DMS153 treated with DMSO at 0.1 percent for 48 hours (cell line): Measurements from ENCODE around the gene FMO1.
"Not testable (repeated sequence)": the region's sequence is repeated elsewhere in the genome, so short reads cannot be mapped to it uniquely, and the experiment has no call there.

Source experiments
- DNase-seq: peaks from one replicate; lab custom pipeline; 2025; ENCODE audit not compliant: unreplicated experiment; lab: John Stamatoyannopoulos, UW

FMO1 gene

DNA sequence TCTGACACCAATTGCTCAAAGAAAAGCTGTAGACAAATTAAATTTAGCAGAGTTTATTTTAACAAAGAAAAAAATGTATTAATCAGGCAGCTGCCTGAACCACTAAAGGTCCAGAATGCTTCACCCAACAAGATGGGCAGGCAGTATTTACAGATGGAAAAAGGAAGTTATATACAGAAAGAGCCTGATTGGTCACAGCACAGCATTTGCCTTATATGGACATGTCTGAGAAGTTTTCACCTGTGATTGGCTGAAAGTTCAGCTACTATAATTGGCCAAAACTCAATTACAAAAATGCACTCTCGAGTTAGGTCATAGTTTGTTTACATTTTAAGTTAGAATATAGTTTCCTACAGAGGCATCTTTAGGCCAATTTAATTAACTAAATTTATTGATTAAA lies 15.1 kb upstream of the FMO1 start:
- DNase-seq = no peak

DNA sequence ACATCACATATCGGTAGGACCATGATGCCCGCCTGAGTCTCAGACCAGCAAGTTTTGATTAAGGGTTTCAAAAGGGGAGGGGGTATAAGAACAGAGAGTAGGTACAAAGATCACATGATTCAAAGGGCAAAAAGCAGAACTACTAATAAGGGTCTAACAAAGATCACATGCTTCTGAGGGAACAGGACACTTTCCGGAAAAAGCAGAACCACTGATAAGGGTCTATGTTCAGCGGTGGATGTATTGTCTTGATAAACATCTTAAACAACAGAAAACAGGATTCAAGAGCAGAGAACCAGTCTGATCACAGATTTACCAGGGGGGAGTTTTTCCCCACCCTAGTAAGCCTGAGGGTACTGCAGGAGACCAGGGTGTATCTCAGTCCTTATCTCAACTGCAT lies 12.1 kb upstream of the FMO1 start:
- not testable (repeated sequence) for DNase-seq

DNA sequence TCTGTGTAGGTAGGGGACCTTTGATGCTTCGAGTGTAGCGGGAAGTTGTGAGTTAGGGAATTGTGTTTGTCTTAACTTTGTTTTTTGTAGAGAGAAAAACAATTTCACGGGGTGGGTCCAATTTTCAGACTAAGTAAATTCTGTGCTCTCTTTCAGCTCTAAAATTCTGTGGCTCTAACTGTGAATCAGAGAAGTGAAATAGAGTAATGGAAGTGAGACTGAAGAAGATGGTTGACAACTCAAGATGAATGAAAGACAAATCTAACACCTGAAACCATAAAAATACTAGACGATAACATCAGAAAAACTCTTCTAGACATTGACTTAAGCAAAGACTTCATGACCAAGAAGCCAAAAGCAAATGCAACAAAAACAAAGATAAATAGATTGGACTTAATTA lies 4.4 kb upstream of the FMO1 start:
- DNase-seq = no peak

DNA sequence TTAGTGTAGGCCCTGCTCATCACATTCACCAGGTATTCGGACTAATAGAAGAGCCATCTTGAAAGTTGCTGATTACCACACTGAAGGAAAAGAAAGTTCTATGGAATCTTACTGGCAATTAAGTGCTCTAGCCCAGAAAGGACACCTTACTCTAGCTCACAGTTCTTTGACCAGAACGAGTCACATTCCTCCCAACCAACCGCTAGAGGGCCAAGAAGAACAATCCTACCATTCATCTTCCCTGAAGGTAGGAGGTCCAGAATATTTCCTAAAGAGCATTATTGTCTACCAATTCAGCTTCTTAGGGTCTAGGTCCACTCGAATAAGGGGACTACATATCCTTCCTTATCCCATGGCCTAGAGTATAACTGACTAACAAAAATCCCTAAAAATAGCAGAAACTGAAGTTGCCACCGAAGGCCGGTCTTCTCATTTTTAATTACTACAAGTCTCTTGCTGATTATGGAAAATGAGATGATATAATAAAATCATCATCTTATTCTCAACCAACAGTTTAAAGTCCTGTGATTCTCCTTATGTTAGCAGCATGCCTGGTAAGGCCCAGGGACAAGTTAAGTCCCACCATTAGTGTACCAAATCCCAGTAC lies 2.7 kb upstream of the FMO1 start:
- peak; percentile 29 for DNase-seq

DNA sequence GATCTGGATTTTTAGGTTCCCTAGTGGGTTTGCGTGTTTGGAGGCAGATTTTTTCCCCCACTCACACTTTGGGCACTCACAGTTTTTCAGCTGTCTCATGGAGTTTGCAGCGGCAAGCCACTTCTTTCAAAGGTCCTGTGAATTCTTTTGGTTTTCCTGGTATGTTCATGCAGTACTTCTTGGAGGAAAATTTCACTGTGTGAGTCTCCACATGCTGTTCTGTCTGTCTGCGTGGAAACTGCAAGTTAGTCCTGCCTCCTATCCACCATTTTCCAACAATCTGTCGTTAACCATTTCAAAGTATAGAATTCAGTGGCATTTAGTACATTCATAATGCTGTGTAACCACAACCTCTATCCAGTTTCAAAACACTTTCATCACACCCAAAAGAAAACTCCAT lies 793 bp upstream of the FMO1 start:
- DNase-seq = no peak

DNA sequence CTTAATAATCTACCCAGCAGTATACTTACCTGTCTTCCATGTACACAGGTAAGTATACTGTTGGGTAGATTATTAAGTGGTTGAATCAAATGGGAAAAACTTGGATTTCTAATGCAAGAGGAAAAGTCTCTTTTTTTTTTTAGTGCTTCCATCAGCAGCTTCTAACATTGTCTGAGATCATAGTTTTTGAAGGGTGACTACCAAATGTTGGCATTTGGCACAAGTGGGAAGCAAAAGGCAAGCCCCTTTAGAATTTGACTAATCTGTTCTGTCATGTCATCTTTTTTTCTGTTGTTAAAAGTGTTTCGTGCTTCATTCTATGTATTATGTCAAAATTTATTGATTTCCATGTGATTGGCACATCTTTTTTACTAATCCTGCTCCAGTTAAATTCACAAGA lies 547 bp downstream of the FMO1 start:
- no peak for DNase-seq

DNA sequence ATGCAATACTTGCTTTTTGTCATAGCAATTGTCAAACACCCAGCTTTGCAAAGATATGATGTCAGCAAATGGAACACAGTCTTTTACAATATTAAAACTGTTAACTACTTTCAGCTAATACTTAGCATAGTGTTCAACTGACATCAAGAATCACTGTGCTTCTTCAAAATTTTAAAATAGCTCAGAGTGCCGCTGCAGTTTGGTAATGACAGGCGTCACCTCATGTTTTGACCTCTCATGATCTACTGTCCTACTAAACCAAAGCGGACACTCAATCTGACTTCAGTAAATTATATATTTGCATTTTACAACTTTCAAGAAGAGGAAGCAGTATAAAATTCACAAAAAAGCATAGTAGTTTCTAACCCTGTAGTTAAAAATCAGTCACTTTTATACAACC lies 2.0 kb downstream of the FMO1 start:
- no peak for DNase-seq

DNA sequence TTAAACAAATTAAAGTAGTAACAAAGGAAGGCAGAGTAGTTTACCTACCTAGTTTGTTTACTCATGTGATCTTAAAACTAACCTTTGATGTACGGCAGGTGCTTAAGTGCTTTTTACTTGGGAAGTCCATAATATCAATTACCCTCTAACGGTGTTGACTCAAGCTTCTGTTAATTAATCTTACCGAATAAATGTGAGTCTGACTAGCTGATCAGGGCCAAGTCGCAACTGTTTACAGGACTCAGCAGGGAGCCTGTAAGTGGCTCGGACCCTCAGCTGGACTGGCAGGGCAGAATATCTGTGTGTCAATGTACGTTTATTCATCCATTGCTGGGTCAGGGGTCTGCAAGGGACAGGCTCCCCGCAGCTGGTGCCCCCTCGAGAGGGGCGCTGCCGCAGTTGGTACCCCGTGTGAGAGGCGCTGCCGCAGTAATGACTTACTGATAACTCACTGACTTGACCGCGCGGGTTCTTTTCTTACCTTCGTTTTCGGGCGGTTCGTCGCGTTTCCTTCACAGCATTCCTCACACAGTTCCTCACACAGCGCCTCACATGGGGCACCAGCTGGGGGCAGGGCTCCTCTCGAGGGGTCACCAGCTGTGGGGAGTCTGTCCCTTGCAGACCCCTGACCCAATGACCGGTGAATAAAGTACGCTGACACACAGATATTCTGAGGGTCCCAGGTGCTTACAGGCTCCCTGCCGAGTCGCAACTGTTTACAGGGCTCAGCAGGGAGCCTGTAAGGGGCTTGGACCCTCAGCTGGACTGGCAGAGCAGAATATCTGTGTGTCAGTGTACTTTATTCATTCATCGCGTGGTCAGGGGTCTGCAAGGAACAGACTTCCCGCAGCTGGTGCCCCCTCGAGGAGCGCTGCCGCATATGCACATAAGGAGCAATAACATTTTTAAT lies 3.0 kb downstream of the FMO1 start:
- DNase-seq = peak; percentile 24

DNA sequence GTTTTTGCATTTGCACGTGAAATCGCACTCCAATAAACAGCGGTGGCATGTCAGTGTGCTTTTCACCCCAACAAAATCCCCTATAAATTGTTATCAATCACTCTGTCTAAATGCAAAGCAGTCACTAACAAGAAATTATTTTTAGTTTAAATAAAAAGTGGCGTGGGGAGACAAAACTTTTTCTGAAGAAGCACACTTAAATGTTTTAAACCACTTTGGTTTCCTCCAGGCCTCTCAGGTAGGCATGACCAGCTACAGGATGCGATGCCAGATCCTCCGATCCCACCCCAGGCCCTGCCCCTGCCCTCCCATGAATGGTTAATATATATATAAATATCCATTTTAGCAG lies 3.6 kb downstream of the FMO1 start:
- no peak for DNase-seq

DNA sequence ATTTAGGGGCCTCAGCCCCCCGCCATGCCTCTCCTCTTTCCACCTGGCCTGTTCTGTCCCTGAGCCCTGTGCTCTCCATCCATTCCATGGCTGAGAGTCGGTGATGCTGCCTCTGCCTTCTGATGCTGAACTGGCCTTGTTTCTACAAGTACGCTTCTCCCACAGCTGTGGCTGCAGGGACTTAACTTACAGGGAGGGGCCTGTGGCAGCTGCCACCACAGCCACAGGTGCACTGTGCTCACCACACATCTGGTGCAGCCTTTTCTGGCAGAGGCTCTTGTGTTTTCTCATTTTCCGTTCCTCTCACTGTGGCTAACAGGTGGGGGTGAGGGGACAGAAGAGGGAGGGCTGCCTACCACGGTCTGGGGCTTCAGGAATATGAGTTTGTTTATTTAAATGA lies 4.2 kb downstream of the FMO1 start:
- no peak for DNase-seq

DNA sequence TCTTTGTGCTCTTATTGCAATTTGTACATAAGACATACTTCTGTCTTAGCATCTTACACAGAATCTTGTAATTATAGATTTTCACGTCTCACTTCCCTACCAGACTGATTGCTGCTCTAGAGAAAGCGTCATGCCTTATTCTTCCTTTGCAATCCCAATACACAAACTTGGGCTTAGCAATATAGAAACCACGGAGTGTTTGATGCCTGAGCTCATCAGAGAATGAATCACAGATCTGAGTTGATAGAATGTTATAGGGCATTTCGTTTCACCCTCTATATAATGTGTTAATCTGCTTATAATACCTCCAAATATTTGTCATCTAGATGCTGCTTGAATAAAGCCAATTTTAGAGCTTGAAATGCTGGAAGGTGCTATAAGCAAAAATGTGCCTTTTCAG lies 6.6 kb downstream of the FMO1 start:
- no peak for DNase-seq

DNA sequence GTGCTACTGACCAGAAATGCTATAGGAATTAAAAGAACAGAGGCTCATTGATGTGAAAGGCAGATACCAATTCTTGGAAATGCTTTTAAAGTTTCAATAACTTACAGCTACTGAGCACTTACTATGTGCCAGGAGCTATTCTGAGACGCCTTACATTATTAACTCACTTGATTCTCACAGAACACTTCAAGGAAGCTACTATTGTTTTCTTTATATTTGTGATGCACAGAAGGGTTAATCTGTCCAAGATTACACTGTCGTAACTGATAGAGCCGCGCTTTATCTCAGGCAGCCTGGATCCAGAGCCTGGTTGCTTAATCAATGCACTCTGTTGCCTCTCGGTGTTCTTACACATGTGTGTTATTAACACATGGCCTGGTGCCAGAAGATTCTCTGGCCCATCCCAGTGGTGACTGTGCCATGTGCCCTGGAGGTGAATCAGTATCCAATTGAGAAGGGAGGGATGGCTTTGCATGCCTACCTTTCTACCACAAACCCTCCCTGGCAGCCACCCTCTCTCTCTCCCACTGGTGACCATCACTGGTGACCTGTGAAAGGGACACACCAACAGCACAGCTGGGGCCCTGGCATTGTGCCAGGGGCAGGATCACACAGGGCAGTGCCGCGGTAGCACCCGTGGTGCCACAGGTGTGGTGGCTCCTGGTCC lies 8.8 kb downstream of the FMO1 start:
- DNase-seq = no peak

DNA sequence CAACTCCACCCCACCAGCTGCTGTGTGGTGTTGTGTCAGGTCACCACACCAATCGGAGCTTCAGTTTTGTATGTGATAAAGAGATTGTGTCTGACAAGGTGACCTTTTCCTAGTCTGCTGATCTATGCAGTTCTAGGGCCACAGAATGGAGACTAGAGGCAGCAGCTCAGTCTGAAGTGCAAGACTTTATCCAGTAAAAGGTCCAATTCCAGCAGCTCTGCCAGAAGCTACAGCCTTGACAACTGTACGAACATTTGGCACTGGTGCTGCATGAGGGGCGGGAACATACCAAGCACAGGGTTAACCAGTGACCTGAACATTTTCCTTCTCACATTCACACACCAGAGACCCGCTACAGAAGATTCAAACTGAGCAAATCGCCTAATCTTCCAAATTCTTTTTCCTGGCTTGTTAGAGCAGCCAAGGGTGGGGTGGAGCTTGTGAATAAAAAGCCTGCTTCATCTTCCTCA lies 9.3 kb downstream of the FMO1 start:
- no peak for DNase-seq

DNA sequence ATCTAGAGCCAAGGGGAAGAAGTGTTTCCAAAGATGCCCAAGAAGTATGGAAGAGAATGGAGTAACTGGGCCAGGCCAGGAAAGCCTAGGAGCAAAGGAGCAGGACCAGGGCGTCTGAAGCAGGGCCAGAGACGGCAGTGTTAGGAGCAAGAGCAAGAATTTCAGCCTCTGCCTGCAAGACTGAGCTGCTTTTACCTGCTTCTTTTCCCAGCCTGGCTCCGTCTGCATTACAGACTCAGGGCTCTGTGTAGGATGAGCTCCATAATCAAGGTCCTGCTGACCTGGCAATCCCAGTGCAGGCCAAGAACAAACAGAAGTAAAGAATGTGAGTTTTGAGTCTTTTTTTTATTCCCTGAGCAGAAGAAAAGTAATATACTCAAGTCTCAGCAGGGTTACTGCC lies 10.1 kb downstream of the FMO1 start:
- DNase-seq = no peak

DNA sequence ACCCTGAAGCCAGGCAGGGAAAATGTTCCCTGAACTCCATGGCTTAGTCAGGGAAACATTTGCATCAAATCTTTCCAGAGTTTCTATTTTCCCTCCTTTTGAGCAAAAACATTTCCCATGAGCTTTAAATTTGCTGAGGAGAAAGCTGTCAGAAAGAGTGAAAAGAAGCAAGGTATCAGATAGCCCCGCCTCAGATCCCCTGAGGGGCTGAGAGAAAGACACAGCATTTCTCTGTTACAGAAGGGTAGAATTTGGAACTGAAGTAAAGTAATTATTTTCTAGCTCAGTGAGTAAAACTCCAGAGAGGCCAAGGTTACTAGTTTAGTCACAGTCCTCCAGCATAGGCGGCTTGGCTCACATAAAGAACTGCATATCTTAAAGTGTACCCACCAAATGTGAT lies 10.6 kb downstream of the FMO1 start:
- DNase-seq = no peak

DNA sequence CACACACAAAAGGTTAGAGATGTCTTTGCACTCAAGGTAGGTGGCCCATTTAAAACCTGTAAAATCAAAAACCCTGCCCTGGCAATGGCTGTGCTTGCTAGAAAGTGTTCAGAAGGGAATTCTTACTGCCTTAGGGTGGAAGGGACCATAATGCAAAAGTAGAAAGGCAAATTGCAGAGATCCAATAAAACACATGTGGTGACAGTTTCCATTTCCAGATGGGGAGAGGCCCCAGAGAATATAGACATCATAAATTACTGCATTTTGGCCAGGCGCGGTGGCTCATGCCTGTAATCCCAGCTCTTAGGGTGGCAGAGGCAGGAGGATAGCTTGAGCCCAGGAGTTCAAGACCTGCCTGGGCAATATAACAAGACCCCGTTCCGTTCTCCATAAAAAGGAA lies 13.0 kb downstream of the FMO1 start:
- no peak for DNase-seq

DNA sequence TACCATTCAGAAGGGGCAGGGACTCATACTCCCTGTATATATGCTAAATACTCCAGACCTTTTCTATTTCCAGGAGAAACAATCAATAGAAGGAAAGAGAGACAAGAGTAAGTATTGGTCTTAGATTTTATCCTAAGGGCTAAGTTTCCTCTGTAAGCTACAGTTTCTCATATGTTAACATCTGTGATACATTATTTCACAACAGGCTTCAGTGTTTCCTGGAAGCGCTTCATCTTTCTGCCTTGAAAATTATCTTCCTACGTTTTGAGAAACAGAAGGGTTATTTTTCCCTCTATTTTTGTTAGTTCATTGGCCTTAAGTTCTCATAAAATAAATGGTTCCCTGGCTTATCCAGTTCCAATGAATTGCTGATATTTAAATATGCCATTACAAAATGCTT lies 15.6 kb downstream of the FMO1 start:
- no peak for DNase-seq

DNA sequence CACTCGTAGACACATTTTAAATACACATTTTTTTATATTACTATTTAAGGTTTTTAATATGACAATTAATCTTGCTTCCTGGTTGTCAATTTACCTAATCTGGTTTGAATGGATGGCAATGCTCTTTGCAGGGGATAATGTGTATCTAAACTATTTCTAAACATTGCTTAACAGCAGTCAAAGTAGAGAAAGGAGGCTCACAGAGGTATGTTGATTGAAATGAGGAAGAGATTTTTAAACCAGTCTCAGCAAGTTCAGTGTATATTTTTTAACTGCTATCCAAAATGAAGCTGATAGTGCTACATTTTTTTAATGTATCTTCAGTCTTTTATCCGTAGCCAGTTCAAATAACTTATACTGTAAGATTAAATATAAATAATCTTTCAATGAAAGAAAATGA lies 17.4 kb downstream of the FMO1 start:
- no peak for DNase-seq

DNA sequence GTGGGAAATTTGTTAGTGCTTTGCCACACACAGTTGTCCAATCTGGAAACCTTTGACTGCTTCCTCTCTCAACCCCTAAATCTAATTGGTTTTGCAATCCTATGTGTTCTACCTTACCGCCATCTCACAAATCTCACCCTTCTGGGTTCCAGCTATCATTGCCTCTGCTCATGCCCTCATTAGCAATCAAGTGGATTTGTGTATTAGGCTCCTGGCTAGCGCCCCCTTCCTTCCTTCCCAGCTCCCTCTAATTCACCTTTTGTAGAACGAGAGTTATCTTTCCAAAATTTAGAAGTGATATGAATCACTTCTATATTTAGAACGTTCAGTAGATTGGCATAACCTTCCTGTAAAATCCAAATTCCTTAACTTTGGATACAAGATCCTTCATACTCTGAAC lies 18.6 kb downstream of the FMO1 start:
- no peak for DNase-seq

DNA sequence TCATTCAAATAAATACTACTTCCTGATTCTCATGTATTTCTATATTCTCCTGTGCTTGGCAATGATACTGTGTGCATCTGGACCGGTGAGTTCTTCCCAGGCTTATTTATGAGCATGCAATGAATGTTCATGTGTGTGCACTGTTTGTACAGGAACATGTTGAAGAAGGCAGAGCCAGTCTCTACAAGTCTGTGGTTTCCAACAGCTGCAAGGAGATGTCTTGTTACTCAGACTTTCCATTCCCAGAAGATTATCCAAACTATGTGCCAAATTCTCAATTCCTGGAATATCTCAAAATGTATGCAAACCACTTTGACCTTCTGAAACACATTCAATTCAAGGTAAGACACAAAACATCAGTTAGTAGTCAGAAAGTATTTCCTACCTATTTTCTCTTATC lies 19.1 kb downstream of the FMO1 start:
- DNase-seq = no peak

DNA sequence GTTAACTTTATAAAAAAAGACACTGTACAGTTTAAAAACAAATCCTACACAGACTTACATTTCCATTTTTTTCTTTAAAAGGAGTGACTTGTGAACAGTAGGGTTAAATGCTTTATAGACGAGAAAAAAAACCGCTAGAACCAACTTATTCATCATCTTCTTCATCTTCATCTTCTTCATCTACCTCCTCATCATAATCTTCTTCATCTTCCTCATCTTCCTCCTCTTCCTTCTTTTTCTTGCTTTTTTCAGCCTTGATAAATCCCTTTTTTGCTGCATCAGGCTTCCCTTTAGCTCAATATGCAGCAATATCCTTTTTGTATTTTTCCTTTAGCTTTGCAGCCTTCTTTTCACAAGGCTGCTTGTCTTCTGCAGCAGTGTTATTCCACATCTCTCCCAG lies 22.5 kb downstream of the FMO1 start:
- no peak for DNase-seq

DNA sequence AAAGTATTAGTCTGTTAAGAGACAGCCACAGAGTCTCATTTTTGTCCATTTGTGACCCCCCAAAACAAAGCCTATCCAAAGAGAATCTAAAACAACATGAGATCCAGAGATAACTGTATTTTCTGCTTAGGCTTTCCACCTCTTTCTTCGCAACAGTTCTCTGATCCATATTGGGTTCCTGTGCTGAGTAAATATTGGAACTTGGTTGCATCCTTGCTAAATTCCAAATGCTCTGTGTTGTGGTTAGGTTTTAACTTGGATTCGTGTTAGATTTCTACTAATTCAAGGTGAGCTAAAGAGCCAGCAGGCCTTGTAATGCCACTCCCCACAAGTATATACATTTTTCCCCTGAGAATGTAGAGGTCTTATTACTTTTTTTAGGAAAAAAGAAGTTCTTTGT lies 29.2 kb downstream of the FMO1 start:
- DNase-seq = no peak
